ENCODE results near the gene GJE1.

The GJE1 gene

DNA sequence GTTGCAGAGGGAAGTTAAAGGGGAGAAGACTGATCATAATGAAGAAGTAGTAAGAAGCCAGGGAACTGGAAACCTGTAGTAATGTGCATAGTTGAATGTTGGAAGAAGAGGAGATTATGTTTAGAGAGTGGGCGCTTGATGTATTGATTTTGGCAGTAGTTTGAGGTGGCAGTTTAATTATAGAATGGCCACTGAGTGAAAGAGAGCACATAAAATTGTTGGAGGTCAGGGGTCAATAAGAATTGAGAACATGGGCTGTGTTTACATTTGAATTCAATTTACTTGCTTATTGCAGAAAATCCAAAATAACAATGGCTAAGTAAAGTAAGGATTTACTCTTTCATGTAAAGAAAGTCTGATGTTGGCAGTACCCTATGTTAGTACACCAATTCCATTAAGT is 30.1 kb downstream of the GJE1 start:
- in situ Hi-C loops (cut with MboI; ENCODE audit: low sequenced_read_pairs) = no loop called here

DNA sequence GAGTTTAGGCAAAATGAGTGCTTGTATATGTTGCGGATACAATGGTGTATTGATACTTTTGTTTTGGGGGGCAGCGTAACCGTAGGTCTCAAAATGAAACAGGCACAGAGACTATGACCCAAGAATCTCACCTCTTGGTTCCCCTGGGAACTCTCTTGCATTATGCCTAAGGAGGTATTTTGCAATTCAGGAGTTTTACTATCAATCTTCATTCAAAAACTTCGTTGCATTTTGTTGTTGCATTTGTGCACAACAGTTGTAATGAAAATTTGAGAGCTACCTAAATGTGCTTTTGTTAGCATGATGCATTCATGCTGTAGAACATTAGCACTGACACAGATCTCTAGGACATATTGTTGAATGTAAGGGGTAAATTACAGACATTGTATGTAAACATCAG is 32.5 kb downstream of the GJE1 start:
- in situ Hi-C loops (cut with MboI; ENCODE audit: low sequenced_read_pairs) = no loop called here

DNA sequence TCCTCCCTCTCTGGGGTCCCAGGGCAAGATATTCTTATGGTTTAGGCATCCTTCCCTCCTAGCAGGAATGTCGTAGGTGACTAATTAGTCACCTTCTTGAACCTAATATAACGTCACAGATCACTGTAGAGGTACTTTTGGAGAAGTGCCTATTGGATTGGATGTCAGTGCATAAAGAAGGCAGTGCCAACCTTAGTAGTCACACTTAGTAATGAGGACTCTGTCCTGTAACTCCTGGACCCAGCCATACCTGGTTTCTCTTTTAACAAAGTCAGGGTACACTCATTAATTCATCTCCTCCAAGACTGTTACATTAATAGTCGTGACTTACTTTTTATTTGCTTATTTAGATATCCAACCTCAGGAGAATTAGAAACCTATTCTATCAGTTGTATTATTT is 34.3 kb downstream of the GJE1 start:
- in situ Hi-C loops (cut with MboI; ENCODE audit: low sequenced_read_pairs) = no loop called here

DNA sequence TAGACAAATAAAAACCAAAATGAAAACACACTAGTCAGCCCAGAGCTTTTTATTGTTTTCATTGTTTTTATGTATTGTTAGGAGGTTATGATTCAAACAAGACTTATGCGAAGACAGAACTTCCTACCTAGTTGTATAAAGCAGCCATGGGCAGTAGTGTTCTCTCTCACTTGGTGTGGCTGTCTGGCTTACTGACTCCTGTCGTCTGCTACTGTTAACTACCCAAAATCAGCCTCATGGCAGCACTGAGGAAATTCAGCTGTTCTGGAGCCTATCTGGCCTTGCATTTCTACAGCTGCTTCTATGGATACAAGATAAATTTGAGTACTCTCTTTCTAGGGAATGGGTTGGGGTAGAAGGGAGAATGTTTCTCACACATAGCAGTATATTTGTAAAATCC is 34.8 kb downstream of the GJE1 start:
- in situ Hi-C loops (cut with MboI; ENCODE audit: low sequenced_read_pairs) = no loop called here

DNA sequence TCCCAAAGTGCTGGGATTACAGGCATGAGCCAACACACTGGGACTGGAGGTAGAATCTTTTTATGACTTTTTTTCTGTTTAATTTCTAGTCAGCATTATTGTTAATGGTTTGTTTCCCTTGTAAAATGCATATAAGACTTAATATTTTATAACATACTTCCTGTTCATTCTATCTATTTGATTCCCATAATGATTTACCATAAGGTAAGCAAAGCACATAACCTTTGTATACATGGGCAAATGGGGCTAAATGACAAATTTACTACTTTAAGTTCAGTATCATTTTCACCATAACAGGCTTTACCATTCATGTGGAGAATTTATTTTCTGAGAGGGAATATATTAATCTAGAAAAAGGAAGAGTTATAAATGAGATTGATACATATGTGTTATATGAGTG is 38.6 kb downstream of the GJE1 start:
- in situ Hi-C loops (cut with MboI; ENCODE audit: low sequenced_read_pairs) = no loop called here

DNA sequence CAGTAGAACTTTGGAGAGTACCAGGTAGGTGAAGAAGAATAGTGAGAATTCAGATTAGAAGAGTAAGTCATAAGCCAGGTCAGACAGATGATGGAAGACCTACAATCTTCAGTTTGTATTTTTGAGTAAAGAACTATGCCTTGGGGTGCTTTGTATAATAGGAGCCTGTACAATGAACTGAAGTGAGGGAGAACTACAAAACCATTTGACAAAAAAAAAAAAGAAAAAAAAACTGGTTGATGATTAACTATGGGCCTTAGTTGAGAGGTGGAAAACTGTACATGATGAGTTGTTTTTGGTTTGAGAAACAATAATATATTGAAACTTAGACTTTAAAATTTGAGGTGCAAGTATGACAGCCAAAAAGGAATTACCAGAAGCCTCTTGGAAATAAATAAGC is 40.0 kb downstream of the GJE1 start:
- in situ Hi-C loops (cut with MboI; ENCODE audit: low sequenced_read_pairs) = no loop called here

DNA sequence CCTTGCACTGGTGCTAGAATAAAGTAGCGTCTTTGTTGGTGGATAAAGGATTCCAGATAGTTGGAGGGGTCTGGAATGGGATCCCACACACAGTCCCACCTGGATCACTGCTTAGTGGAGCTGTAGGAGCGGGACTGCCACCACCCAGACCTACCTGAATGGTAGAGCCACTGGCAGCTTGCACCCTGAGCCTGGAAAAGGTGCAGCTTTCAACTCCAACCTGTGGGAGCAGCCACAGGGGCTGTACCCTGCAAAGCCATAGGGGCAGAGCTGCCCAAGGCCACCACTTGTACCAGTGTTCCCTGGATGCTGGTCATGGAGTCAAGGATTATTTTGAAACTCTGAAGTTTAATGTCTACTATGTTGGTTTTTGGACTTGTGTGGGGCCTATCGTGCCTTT is 41.3 kb downstream of the GJE1 start:
- in situ Hi-C loops (cut with MboI; ENCODE audit: low sequenced_read_pairs) = no loop called here

DNA sequence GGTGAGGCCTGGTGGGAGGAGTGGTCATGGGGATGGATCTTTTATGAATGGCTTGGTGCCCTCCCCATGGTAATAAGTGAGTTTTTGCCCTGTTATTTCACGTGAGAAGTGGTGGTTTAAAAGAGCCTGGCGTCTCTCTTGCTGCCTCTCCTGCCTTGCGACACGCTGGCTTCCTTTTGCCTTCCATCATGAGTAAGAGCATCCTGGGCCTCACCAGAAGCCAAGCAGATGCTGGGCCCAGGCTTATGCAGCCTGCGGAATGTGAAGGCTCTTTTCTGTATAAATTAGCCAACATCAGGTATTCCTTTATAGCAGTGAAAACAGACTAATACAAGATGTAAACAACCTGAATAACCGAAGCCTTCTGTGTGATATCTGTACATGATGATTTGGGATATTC is 42.0 kb downstream of the GJE1 start:
- in situ Hi-C loops (cut with MboI; ENCODE audit: low sequenced_read_pairs) = no loop called here

DNA sequence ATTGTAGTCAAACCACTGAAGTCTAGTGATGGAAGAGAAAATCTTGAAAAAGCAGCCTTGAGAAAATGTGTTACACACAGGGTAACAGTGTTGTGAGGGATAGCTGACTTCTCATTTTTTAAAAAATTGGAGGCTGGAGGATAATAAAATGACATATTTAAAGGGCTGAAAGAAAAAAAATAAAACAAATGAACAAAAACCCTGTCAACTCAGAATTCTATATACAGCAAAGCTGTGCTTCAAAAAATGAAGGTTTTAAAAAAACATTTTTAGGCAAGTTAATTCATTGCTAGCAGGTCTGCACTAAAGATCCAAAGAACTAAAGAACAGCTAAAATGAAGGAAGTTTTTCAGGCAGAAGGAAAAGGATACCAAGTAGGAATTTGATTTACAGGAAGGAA is 45.4 kb downstream of the GJE1 start:
- in situ Hi-C loops (cut with MboI; ENCODE audit: low sequenced_read_pairs) = no loop called here

DNA sequence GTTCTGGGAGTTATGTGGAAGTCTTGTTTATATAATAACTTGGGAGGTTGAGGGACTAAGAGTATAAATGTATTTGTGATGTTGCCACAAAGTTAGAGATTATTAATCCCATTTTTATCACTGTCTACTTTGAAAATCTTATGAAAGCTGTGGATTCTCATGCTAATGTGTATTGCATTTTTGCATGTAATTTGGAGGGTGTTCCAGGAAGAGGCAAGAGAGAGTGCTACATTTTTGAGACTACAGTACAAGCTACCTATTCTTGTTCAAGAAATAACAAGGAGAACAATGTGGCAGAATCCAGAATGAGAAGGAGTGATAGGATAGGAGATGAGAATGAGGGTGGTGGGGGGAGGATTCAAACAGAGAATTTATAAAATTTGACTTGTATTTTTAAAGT is 49.3 kb downstream of the GJE1 start:
- in situ Hi-C loops (cut with MboI; ENCODE audit: low sequenced_read_pairs) = no loop called here

DNA sequence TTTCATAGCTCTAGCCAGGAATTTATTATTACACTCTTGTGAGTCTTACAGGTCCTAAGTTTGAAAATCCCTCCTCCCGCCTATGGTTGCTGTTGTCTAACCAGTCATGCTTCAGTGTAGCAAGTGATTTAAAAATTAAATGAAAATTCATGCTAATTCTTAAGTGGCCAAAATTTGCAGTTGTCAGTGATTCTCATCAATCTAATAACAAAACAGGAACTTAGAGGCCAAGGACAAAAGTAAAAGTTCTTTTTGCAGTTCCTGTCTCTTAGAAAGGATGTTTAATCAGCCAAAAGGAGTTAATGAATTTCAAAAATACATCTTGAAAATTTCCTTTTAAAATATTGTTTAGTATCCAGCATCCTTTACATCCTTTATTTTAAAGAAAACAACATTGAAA is 50.6 kb downstream of the GJE1 start:
- in situ Hi-C loops (cut with MboI; ENCODE audit: low sequenced_read_pairs) = no loop called here

DNA sequence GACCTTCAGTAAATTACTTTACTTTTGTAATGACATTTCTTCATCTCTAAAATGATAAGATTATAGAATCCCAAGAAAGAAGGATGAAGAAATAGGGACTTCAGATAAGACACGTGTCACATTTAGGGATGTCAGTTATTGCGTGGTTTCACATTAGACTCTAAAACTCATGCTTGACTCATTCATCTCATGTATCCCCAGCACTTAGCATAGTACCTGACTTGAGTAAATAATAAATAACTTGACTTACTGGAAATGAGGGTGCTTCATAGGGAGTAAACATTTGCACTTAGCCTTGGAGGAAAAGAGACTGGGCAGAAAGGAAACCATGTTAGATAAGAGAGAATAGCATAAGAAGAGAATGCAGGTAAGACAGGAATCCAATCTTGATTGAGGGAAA is 51.6 kb downstream of the GJE1 start:
- in situ Hi-C loops (cut with MboI; ENCODE audit: low sequenced_read_pairs) = no loop called here
